Liver (tissue), 9 donors: ENCODE results near the gene SKIC8. TPM values are rescaled to one million over a fixed set of nuclear protein-coding genes. Genes with fewer than 3 reads are reported as not detected.

Experiments used
- DNase-seq: peaks from one replicate; pipeline ENCODE4 v3.0.0-alpha.2; 2017; ENCODE audit warnings: low spot score
- H3K27ac ChIP-seq, 2 donors: one replicate each; pipeline ENCODE4 v1.7.0; 2013; ENCODE audit warnings: inconsistent platforms in 2 of 2, low read length in 2 of 2, control low read depth in 1 of 2, low read depth in 1 of 2, mild to moderate bottlenecking in 1 of 2
- H3K27me3 ChIP-seq, 4 donors: one replicate each; pipeline versions ENCODE4 v1.6.1 to v1.7.0; 2013; ENCODE audit warnings: low read length in 3 of 4, inconsistent platforms in 1 of 4, mild to moderate bottlenecking in 1 of 4, moderate library complexity in 1 of 4; ENCODE audit not compliant: control insufficient read depth in 4 of 4, insufficient read depth in 4 of 4
- H3K36me3 ChIP-seq, 4 donors: one replicate each; pipeline versions ENCODE4 v1.6.1 to v1.7.0; 2013; ENCODE audit warnings: low read length in 3 of 4, mild to moderate bottlenecking in 3 of 4, low read depth in 1 of 4, moderate library complexity in 1 of 4; ENCODE audit not compliant: control insufficient read depth in 4 of 4, insufficient read depth in 3 of 4
- H3K4me1 ChIP-seq, 4 donors: one replicate each; pipeline versions ENCODE4 v1.6.1 to v1.7.0; 2013; ENCODE audit warnings: low read length in 3 of 4, mild to moderate bottlenecking in 3 of 4, moderate library complexity in 1 of 4; ENCODE audit not compliant: control insufficient read depth in 4 of 4, insufficient read depth in 4 of 4
- H3K4me3 ChIP-seq, 3 donors: one replicate each; pipeline versions ENCODE4 v1.6.1 to v1.7.0; 2013; ENCODE audit warnings: low read length in 3 of 3, control low read depth in 1 of 3, low read depth in 1 of 3, mild to moderate bottlenecking in 1 of 3
- H3K9ac ChIP-seq, 2 donors: one replicate each; pipeline ENCODE4 v1.7.0; 2013; ENCODE audit warnings: low read length in 2 of 2, mild to moderate bottlenecking in 2 of 2, moderate library complexity in 2 of 2, control low read depth in 1 of 2, low read depth in 1 of 2
- H3K9me3 ChIP-seq, 4 donors: one replicate each; pipeline versions ENCODE4 v1.6.1 to v1.7.0; 2013; ENCODE audit warnings: low read length in 3 of 4; ENCODE audit not compliant: control insufficient read depth in 4 of 4
- EGR1 ChIP-seq, 2 donors: IDR thresholded peaks; 2 replicates each; pipeline ENCODE4 v1.6.1; 2016 to 2018; ENCODE audit warnings: antibody characterized with exemption in 2 of 2, low read depth in 2 of 2
- GABPA ChIP-seq, 2 donors: IDR thresholded peaks in 1 of 2; conservative IDR thresholded peaks in 1 of 2; 2 replicates each; pipeline ENCODE4 v1.6.1; 2016; ENCODE audit warnings: antibody characterized with exemption in 2 of 2, mild to moderate bottlenecking in 1 of 2, moderate library complexity in 1 of 2
- HNF4G ChIP-seq: IDR thresholded peaks from 2 replicates; pipeline ENCODE4 v1.6.1; 2016; ENCODE audit warnings: antibody characterized with exemption
- JUND ChIP-seq, 2 donors: IDR thresholded peaks; 2 replicates each; pipeline ENCODE4 v1.6.1; 2016; ENCODE audit warnings: antibody characterized with exemption in 2 of 2
- NR2F2 ChIP-seq: IDR thresholded peaks from 2 replicates; pipeline ENCODE4 v1.6.1; 2016; ENCODE audit warnings: antibody characterized with exemption
- RAD21 ChIP-seq, 2 donors: IDR thresholded peaks; 2 replicates each; pipeline ENCODE4 v1.6.1; 2016; ENCODE audit warnings: antibody characterized with exemption in 2 of 2, mild to moderate bottlenecking in 2 of 2
- TAF1 ChIP-seq: conservative IDR thresholded peaks from 2 replicates; pipeline ENCODE4 v1.6.1; 2016; ENCODE audit warnings: antibody characterized with exemption, mild to moderate bottlenecking
- YY1 ChIP-seq: IDR thresholded peaks from 2 replicates; pipeline ENCODE4 v1.6.1; 2016; ENCODE audit warnings: antibody characterized with exemption, mild to moderate bottlenecking
- WGBS: extraction: QIAGEN DNeasy Blood & Tissue Kit; methylation state at CpG from one replicate; pipeline ENCODE4 v1.1.7; 2013; 5-methylcytosine and 5-hydroxymethylcytosine counted together
- polyA plus RNA-seq, 2 donors: library from polyadenylated mRNA; stranded (reverse) in 1 of 2; unstranded in 1 of 2; fragments of 200-250 nt in 1 of 2; fragments of >200 nt in 1 of 2; fragmentation: Nextera tagmentation in 1 of 2; extraction: Ambion mirVana in 1 of 2; gene quantifications; one replicate each; pipeline versions ENCODE4 v1.2.1 to v1.2.3, GENCODE V29; 2013 to 2015
- total RNA-seq, 2 donors: library from RNA; depleted of rRNA; stranded (reverse); fragments of >200 nt; gene quantifications; one replicate each; pipeline ENCODE4 v1.2.3, GENCODE V29; 2014
- TF ChIP-seq, protein P1 (sequence below): IDR thresholded peaks from 2 replicates; pipeline ENCODE4 v1.6.1; 2016; ENCODE audit warnings: antibody characterized with exemption, mild to moderate bottlenecking
- TF ChIP-seq, protein P2 (sequence below): fragments of 150-350 bp; IDR thresholded peaks from 2 replicates; pipeline ENCODE4 v1.5.1; 2017; ENCODE audit warnings: improper control_type of control experiment, low read depth, low read length; ENCODE audit not compliant: missing input control
- TF ChIP-seq, protein P3 (sequence below): IDR thresholded peaks from 2 replicates; pipeline ENCODE4 v1.6.1; 2016; ENCODE audit warnings: antibody characterized with exemption
- donor health status: healthy.
- donor health status: healthy.
- donor health status: healthy.
- donor health status: healthy.
- donor health status: healthy.

The SKIC8 gene
- total and polyA plus RNA-seq, 4 donors, result 33.4 to 48.7 (median 40.2) TPM

DNA sequence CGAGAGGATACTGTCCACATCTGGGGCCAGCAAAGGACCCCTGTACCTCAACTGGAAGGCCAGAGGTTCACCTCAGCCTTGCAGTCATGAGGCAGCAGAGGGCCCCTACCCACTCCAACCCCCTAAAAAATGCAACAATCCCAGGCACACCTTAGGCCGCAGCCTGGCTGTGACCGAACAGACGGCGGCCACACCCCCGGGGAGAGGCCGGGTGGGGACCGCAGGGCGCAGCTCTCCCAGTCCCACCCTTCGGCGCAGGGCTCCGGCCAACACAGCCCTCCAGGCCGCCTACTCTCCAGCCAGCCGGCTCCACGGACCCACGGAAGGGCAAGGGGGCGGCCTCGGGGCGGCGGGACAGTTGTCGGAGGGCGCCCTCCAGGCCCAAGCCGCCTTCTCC is 35.5 kb downstream of the SKIC8 start (continued):
- TF ChIP-seq, protein P1, sequence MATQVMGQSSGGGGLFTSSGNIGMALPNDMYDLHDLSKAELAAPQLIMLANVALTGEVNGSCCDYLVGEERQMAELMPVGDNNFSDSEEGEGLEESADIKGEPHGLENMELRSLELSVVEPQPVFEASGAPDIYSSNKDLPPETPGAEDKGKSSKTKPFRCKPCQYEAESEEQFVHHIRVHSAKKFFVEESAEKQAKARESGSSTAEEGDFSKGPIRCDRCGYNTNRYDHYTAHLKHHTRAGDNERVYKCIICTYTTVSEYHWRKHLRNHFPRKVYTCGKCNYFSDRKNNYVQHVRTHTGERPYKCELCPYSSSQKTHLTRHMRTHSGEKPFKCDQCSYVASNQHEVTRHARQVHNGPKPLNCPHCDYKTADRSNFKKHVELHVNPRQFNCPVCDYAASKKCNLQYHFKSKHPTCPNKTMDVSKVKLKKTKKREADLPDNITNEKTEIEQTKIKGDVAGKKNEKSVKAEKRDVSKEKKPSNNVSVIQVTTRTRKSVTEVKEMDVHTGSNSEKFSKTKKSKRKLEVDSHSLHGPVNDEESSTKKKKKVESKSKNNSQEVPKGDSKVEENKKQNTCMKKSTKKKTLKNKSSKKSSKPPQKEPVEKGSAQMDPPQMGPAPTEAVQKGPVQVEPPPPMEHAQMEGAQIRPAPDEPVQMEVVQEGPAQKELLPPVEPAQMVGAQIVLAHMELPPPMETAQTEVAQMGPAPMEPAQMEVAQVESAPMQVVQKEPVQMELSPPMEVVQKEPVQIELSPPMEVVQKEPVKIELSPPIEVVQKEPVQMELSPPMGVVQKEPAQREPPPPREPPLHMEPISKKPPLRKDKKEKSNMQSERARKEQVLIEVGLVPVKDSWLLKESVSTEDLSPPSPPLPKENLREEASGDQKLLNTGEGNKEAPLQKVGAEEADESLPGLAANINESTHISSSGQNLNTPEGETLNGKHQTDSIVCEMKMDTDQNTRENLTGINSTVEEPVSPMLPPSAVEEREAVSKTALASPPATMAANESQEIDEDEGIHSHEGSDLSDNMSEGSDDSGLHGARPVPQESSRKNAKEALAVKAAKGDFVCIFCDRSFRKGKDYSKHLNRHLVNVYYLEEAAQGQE, result no peak
- TF ChIP-seq HNF4G, result no peak

DNA sequence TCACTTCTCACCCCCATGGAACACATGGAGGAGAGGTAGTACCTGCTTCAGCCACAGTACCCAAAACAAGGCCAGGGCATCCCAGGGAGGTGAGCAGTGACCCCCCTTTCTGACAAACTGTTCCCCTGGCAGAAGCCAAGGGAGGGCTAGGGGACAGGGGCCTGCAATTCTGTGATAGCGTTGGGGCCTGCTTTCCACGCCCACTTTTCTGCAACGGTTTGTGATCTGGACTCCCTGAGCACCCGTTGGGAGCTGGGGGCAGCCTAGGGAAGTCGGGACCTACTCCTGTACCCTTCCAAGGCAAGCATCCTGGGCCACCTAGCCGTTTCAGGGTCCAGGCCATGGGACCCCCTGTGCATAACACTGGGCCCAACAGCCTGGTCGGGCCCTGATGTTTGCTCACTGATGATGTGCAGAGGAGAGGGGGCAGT is 36.0 kb downstream of the SKIC8 start:
- Histone ChIP-seq H3K9ac (no peak overlapping the region), H3K27me3 (peaks cover 0 to 3% (median 0%) of the 10 kb centered on the region in 4 donors), H3K27ac (no peak overlapping the region), H3K9me3 (no peaks in the 10 kb centered on the region), H3K36me3 (no peaks in the 10 kb centered on the region), H3K4me3 (no peak overlapping the region), H3K4me1 (peaks cover 0 to 5% (median 1%) of the 10 kb centered on the region in 4 donors)
- WGBS, result 96% methylated on average over 7 of the region's 7 CpGs
- peak; percentile 75 for DNase-seq
- TF ChIP-seq GABPA (IDR thresholded peaks at IDR 0.05 in 1 of 2, conservative IDR thresholded peaks at IDR 0.05 in 1 of 2), result no peak
- no peak for TF ChIP-seq EGR1 (IDR thresholded peaks at IDR 0.05; ENCODE audit: low read depth in 2 of 2)
- TF ChIP-seq, protein P2, sequence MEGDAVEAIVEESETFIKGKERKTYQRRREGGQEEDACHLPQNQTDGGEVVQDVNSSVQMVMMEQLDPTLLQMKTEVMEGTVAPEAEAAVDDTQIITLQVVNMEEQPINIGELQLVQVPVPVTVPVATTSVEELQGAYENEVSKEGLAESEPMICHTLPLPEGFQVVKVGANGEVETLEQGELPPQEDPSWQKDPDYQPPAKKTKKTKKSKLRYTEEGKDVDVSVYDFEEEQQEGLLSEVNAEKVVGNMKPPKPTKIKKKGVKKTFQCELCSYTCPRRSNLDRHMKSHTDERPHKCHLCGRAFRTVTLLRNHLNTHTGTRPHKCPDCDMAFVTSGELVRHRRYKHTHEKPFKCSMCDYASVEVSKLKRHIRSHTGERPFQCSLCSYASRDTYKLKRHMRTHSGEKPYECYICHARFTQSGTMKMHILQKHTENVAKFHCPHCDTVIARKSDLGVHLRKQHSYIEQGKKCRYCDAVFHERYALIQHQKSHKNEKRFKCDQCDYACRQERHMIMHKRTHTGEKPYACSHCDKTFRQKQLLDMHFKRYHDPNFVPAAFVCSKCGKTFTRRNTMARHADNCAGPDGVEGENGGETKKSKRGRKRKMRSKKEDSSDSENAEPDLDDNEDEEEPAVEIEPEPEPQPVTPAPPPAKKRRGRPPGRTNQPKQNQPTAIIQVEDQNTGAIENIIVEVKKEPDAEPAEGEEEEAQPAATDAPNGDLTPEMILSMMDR, result no peak
- TF ChIP-seq TAF1, result no peak
- TF ChIP-seq, protein P1, result no peak
- no peak for TF ChIP-seq HNF4G
- TF ChIP-seq, protein P3, sequence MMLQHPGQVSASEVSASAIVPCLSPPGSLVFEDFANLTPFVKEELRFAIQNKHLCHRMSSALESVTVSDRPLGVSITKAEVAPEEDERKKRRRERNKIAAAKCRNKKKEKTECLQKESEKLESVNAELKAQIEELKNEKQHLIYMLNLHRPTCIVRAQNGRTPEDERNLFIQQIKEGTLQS, result no peak
- TF ChIP-seq JUND (IDR thresholded peaks at IDR 0.05), result no peak
- no peak for TF ChIP-seq RAD21 (IDR thresholded peaks at IDR 0.05)
- TF ChIP-seq NR2F2, result no peak
- TF ChIP-seq YY1, result no peak
